ENCODE results near the gene ZFP36L2.

DNA sequence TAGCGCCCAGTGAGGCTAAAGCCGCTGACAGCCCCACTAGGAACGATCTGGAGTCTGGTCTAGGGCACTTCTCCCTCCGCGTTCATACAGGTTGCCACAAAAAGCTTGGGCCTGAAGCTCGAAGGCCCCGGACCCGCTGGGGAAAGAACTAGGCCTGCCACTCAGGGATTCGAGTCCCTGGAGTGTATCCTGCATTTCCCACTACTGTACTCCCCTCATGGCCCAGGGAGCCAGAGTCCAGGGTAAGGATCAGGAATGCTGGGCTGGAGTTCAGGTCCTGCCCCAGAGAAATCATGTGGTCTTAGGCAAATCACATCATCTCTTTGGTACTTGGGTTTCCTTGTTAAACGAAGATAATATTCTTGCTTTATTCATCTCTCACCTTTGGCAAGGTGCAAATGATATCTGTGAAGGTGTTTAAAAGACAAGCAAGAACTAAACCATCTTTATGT is 1.4 kb upstream of the ZFP36L2 start:
- TF ChIP-seq HOXD13 (CRISPR knock-in tag; IDR thresholded peaks at IDR 0.05; ENCODE audit: borderline replicate concordance) (no peak), SALL2 (tag by site-specific recombination; IDR thresholded peaks at IDR 0.05; ENCODE audit: borderline replicate concordance) (no peak), ZNF629 (tag by site-specific recombination; IDR thresholded peaks at IDR 0.05) (no peak), ZNF266 (tag by site-specific recombination; IDR thresholded peaks at IDR 0.05; ENCODE audit: low read depth) (no peak)
- TF ChIP-seq, protein P1, sequence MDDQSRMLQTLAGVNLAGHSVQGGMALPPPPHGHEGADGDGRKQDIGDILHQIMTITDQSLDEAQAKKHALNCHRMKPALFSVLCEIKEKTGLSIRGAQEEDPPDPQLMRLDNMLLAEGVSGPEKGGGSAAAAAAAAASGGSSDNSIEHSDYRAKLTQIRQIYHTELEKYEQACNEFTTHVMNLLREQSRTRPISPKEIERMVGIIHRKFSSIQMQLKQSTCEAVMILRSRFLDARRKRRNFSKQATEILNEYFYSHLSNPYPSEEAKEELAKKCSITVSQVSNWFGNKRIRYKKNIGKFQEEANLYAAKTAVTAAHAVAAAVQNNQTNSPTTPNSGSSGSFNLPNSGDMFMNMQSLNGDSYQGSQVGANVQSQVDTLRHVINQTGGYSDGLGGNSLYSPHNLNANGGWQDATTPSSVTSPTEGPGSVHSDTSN (CRISPR knock-in tag; IDR thresholded peaks at IDR 0.05) = no peak
- TF ChIP-seq, protein P2, sequence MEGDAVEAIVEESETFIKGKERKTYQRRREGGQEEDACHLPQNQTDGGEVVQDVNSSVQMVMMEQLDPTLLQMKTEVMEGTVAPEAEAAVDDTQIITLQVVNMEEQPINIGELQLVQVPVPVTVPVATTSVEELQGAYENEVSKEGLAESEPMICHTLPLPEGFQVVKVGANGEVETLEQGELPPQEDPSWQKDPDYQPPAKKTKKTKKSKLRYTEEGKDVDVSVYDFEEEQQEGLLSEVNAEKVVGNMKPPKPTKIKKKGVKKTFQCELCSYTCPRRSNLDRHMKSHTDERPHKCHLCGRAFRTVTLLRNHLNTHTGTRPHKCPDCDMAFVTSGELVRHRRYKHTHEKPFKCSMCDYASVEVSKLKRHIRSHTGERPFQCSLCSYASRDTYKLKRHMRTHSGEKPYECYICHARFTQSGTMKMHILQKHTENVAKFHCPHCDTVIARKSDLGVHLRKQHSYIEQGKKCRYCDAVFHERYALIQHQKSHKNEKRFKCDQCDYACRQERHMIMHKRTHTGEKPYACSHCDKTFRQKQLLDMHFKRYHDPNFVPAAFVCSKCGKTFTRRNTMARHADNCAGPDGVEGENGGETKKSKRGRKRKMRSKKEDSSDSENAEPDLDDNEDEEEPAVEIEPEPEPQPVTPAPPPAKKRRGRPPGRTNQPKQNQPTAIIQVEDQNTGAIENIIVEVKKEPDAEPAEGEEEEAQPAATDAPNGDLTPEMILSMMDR (tag by site-specific recombination; IDR thresholded peaks at IDR 0.05) = no peak
